Lower leg skin (tissue), 3 donors: Measurements from ENCODE around the gene PEX7.

Source experiments
- POLR2A ChIP-seq, 2 donors: fragments of 450-650 bp; IDR thresholded peaks; one replicate each; pipeline ENCODE4 v1.6.1; 2016 to 2017; ENCODE audit warnings: antibody characterized with exemption in 2 of 2, mild to moderate bottlenecking in 1 of 2, moderate library complexity in 1 of 2
- TF ChIP-seq, protein P1 (sequence below), 3 donors: fragments of 450-650 bp; IDR thresholded peaks; one replicate each; pipeline ENCODE4 v1.5.1; 2016; ENCODE audit warnings: antibody characterized with exemption in 3 of 3, mild to moderate bottlenecking in 3 of 3, moderate library complexity in 2 of 3

DNA sequence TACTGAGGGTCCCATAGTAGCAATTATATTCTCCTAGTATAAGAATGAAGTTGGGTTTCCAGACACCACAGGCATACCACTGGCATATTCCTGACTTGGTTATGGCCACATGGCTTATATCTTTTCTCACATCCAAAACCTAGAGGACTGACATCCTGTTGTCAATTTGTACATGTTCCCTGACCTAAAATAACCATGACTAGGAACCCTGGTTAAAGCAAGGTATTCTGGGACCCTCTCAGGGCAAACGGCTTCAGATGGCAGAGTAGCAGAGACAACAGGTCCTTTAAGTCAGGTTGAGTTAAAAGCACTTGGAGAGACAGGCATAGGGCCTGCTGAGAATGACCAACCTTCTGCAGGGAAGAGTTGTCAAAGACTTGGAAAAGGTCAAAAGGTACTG lies 42.7 kb upstream of the PEX7 start:
- TF ChIP-seq, protein P1, sequence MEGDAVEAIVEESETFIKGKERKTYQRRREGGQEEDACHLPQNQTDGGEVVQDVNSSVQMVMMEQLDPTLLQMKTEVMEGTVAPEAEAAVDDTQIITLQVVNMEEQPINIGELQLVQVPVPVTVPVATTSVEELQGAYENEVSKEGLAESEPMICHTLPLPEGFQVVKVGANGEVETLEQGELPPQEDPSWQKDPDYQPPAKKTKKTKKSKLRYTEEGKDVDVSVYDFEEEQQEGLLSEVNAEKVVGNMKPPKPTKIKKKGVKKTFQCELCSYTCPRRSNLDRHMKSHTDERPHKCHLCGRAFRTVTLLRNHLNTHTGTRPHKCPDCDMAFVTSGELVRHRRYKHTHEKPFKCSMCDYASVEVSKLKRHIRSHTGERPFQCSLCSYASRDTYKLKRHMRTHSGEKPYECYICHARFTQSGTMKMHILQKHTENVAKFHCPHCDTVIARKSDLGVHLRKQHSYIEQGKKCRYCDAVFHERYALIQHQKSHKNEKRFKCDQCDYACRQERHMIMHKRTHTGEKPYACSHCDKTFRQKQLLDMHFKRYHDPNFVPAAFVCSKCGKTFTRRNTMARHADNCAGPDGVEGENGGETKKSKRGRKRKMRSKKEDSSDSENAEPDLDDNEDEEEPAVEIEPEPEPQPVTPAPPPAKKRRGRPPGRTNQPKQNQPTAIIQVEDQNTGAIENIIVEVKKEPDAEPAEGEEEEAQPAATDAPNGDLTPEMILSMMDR (IDR thresholded peaks at IDR 0.05), result no peak
- no peak for TF ChIP-seq POLR2A (IDR thresholded peaks at IDR 0.05)
